GM23338 (cell line): ENCODE results near the gene GOLGA8A.
"Not testable (repeated sequence)": the region's sequence is repeated elsewhere in the genome, so short reads cannot be mapped to it uniquely, and the experiment has no call there.

Source experiments
- EZH2 ChIP-seq: fragments of 200-600 bp; sonication (generic); IDR thresholded peaks from one replicate; pipeline ENCODE4 v1.8.0; 2017; ENCODE audit warnings: antibody characterized with exemption, mild to moderate bottlenecking, low read depth; ENCODE audit not compliant: unreplicated experiment
- TF ChIP-seq, protein P1 (sequence below), 2 experiments: fragments of 200-600 bp in 1 of 2; sonication (generic) in 1 of 2; conservative IDR thresholded peaks; 2 replicates each; pipeline versions ENCODE4 v1.5.1 to v1.6.1; 2016 to 2017; ENCODE audit warnings: antibody characterized with exemption in 2 of 2, low read depth in 2 of 2, mild to moderate bottlenecking in 2 of 2, moderate library complexity in 1 of 2
- TF ChIP-seq, protein P2 (sequence below): IDR thresholded peaks from one replicate; pipeline ENCODE4 v1.6.1; 2018; ENCODE audit warnings: antibody characterized with exemption; ENCODE audit not compliant: unreplicated experiment

DNA sequence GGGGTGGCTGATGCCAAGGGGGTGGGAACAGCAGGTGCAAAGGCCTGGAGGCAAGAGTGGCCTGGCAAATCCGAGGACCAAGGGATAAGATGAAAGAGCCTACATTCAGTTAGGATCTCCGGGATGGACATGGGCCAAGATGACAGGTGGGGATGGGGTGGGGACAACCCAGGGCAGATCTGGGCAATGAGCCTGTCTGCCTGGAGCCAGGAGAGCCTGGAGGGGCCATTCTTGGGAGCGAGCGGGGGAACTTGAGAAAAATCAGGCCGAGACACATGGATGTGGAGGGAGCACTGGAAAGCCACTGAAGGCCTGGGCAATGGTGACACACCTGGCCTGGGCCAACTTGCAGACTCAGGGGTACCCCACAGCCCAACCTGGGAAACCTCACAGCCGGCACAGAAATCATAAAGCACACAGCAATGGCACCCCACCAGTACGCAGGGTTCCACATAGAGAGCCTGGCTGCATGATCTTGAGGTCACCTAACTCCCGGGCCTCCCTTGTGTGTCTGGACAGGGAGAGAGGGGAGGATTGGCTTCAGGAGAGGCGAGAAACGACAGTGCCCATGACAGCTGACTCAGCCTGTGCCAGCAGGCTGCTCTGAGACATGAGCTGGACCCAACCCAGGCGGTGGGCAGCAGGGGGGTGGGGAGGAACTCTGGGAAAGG is 3.5 kb downstream of the GOLGA8A start:
- TF ChIP-seq EZH2, result not testable (repeated sequence)
- TF ChIP-seq, protein P1, sequence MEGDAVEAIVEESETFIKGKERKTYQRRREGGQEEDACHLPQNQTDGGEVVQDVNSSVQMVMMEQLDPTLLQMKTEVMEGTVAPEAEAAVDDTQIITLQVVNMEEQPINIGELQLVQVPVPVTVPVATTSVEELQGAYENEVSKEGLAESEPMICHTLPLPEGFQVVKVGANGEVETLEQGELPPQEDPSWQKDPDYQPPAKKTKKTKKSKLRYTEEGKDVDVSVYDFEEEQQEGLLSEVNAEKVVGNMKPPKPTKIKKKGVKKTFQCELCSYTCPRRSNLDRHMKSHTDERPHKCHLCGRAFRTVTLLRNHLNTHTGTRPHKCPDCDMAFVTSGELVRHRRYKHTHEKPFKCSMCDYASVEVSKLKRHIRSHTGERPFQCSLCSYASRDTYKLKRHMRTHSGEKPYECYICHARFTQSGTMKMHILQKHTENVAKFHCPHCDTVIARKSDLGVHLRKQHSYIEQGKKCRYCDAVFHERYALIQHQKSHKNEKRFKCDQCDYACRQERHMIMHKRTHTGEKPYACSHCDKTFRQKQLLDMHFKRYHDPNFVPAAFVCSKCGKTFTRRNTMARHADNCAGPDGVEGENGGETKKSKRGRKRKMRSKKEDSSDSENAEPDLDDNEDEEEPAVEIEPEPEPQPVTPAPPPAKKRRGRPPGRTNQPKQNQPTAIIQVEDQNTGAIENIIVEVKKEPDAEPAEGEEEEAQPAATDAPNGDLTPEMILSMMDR (conservative IDR thresholded peaks at IDR 0.05; ENCODE audit: low read depth in 2 of 2), result not testable (repeated sequence)
- TF ChIP-seq, protein P2, sequence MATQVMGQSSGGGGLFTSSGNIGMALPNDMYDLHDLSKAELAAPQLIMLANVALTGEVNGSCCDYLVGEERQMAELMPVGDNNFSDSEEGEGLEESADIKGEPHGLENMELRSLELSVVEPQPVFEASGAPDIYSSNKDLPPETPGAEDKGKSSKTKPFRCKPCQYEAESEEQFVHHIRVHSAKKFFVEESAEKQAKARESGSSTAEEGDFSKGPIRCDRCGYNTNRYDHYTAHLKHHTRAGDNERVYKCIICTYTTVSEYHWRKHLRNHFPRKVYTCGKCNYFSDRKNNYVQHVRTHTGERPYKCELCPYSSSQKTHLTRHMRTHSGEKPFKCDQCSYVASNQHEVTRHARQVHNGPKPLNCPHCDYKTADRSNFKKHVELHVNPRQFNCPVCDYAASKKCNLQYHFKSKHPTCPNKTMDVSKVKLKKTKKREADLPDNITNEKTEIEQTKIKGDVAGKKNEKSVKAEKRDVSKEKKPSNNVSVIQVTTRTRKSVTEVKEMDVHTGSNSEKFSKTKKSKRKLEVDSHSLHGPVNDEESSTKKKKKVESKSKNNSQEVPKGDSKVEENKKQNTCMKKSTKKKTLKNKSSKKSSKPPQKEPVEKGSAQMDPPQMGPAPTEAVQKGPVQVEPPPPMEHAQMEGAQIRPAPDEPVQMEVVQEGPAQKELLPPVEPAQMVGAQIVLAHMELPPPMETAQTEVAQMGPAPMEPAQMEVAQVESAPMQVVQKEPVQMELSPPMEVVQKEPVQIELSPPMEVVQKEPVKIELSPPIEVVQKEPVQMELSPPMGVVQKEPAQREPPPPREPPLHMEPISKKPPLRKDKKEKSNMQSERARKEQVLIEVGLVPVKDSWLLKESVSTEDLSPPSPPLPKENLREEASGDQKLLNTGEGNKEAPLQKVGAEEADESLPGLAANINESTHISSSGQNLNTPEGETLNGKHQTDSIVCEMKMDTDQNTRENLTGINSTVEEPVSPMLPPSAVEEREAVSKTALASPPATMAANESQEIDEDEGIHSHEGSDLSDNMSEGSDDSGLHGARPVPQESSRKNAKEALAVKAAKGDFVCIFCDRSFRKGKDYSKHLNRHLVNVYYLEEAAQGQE, result not testable (repeated sequence)
